GM12873 (cell line): ENCODE measurements around the gene CDH4.

Experiments
- CTCF ChIP-seq: IDR thresholded peaks from 2 replicates; pipeline ENCODE4 v1.5.1; 2012; ENCODE audit warnings: low read depth, mild to moderate bottlenecking, moderate library complexity, low read length, control low read depth; ENCODE audit not compliant: insufficient read depth; ENCODE audit errors: missing control alignments

Gene CDH4

GRCh38 chr20:61548069-61548468, 296.0 kb downstream of the CDH4 start:
- no peak for TF ChIP-seq CTCF

- TF ChIP-seq CTCF, result no peak
These were observed 297.8 kb downstream of the CDH4 start for GRCh38 chr20:61549865-61550264.

GRCh38 chr20:61551401-61551800, 299.3 kb downstream of the CDH4 start:
- TF ChIP-seq CTCF, result no peak

GRCh38 chr20:61554617-61555016, 302.6 kb downstream of the CDH4 start:
- TF ChIP-seq CTCF, result no peak

GRCh38 chr20:61555566-61555965, 303.5 kb downstream of the CDH4 start:
- TF ChIP-seq CTCF, result no peak

- no peak for TF ChIP-seq CTCF
These were observed 304.1 kb downstream of the CDH4 start for GRCh38 chr20:61556111-61556510.

GRCh38 chr20:61556673-61557072, 304.6 kb downstream of the CDH4 start:
- no peak for TF ChIP-seq CTCF
